A549 (cell line): ENCODE measurements around the gene WDR5B. TPM values are rescaled to one million over a fixed set of nuclear protein-coding genes. Genes with fewer than 3 reads are reported as not detected.

Experiments used
- ATAC-seq, 2 experiments: fragments of 200-7000 bp in 1 of 2; fragments of >200 bp in 1 of 2; cut with Nextera tagmentation in 1 of 2; cut with Tn5 transposase in 1 of 2; 3 replicates each; pipeline versions ENCODE4 v1.8.0 to v1.9.1; 2018 to 2020; ENCODE audit warnings: mild to moderate bottlenecking in 1 of 2, moderate library complexity in 1 of 2
- CTCF ChIA-PET: fragments of 300-600 bp; sonication (Branson Sonifier 250); formaldehyde crosslinking; extraction: SDS; loops from one replicate; lab custom pipeline; 2021; ENCODE audit warnings: antibody characterized with exemption, inconsistent platforms; lab: Yijun Ruan, JAX
- POLR2A ChIA-PET: fragments of 350-600 bp; formaldehyde crosslinking; extraction: SDS; loops from one replicate; lab custom pipeline; 2021; ENCODE audit warnings: antibody characterized with exemption, inconsistent platforms; lab: Yijun Ruan, JAX
- DNase-seq, 2 experiments: peaks; one replicate each; pipeline versions ENCODE4 v3.0.0 to v3.0.0-alpha.2; 2011 to 2016; ENCODE audit warnings: low read depth in 1 of 2, low spot score in 1 of 2
- FAIRE-seq: peaks from 2 replicates; lab custom pipeline; 2011; peaks lifted over from hg19 to GRCh38; lab: Jason Lieb, UNC
- H3K27ac ChIP-seq, 2 experiments: fragments of >200 bp; sonication (Bioruptor Twin); formaldehyde crosslinking; 3 replicates each; pipeline ENCODE4 v1.5.1; 2016 to 2017
- H3K4me1 ChIP-seq: fragments of >200 bp; sonication (Bioruptor Twin); formaldehyde crosslinking; 3 replicates; pipeline ENCODE4 v1.6.1; 2016
- H3K4me2 ChIP-seq: fragments of >200 bp; sonication (Bioruptor Twin); formaldehyde crosslinking; 3 replicates; pipeline ENCODE4 v1.6.1; 2016
- H3K4me3 ChIP-seq: fragments of >200 bp; sonication (Bioruptor Twin); formaldehyde crosslinking; 3 replicates; pipeline ENCODE4 v1.5.1; 2016
- H3K9me3 ChIP-seq: fragments of >200 bp; sonication (Bioruptor Twin); formaldehyde crosslinking; 3 replicates; pipeline ENCODE4 v1.6.1; 2016
- ATOH8 ChIP-seq: fragments of 250-450 bp; sonication (Bioruptor Pico); IDR thresholded peaks from 2 replicates; pipeline ENCODE4 v1.5.0; 2020; ENCODE audit warnings: low read depth, mild to moderate bottlenecking, moderate library complexity
- BHLHE40 ChIP-seq: IDR thresholded peaks from 2 replicates; pipeline ENCODE4 v1.6.1; 2012; ENCODE audit warnings: low read depth, low read length, inconsistent platforms
- CBX2 ChIP-seq: fragments of 200-600 bp; sonication (generic); IDR thresholded peaks from 2 replicates; pipeline ENCODE4 v1.6.1; 2016; ENCODE audit warnings: low read depth, mild to moderate bottlenecking, borderline replicate concordance
- CHD2 ChIP-seq: fragments of 150-350 bp; IDR thresholded peaks from 2 replicates; pipeline ENCODE4 v1.6.1; 2014; ENCODE audit warnings: low read length; ENCODE audit not compliant: partially characterized antibody
- CHD4 ChIP-seq: fragments of 200-600 bp; sonication (generic); IDR thresholded peaks from 2 replicates; pipeline ENCODE4 v1.6.1; 2016; ENCODE audit warnings: antibody characterized with exemption, mild to moderate bottlenecking, borderline replicate concordance
- EHMT2 ChIP-seq: fragments of 200-600 bp; sonication (generic); IDR thresholded peaks from 2 replicates; pipeline ENCODE4 v1.6.1; 2016; ENCODE audit warnings: antibody characterized with exemption, low read depth, mild to moderate bottlenecking, moderate library complexity
- EP300 ChIP-seq, 2 experiments: fragments of >200 bp; sonication (Bioruptor Twin); formaldehyde crosslinking; IDR thresholded peaks; 2 replicates in 1 of 2; 3 replicates in 1 of 2; pipeline ENCODE4 v1.6.1; 2016 to 2017
- ESRRA ChIP-seq: fragments of 150-350 bp; IDR thresholded peaks from 2 replicates; pipeline ENCODE4 v1.6.1; 2014; ENCODE audit warnings: mild to moderate bottlenecking, low read length, borderline replicate concordance
- FOSB ChIP-seq: fragments of 250-450 bp; sonication (Bioruptor Pico); IDR thresholded peaks from 2 replicates; pipeline ENCODE4 v1.5.0; 2020; ENCODE audit warnings: mild to moderate bottlenecking, moderate library complexity
- FOSL2 ChIP-seq, 2 experiments: fragments of 450-650 bp in 1 of 2; fragments of >200 bp in 1 of 2; sonication (Bioruptor Twin) in 1 of 2; formaldehyde crosslinking; IDR thresholded peaks; 2 replicates each; pipeline versions ENCODE4 v1.5.0 to v1.6.1; 2016 to 2020; ENCODE audit warnings: mild to moderate bottlenecking in 1 of 2, moderate library complexity in 1 of 2
- GATA3 ChIP-seq: IDR thresholded peaks from 2 replicates; pipeline ENCODE4 v1.6.1; 2012; ENCODE audit warnings: borderline replicate concordance
- HOXA7 ChIP-seq: fragments of 250-450 bp; sonication (Bioruptor Pico); IDR thresholded peaks from 2 replicates; pipeline ENCODE4 v1.5.0; 2020; ENCODE audit warnings: mild to moderate bottlenecking, moderate library complexity
- HOXB5 ChIP-seq: fragments of 250-450 bp; sonication (Bioruptor Pico); IDR thresholded peaks from 2 replicates; pipeline ENCODE4 v1.5.0; 2020; ENCODE audit warnings: mild to moderate bottlenecking, moderate library complexity
- KDM5A ChIP-seq: fragments of 200-600 bp; sonication (generic); IDR thresholded peaks from 2 replicates; pipeline ENCODE4 v1.6.1; 2016; ENCODE audit warnings: antibody characterized with exemption, mild to moderate bottlenecking
- MAZ ChIP-seq: fragments of 150-350 bp; IDR thresholded peaks from 2 replicates; pipeline ENCODE4 v1.6.1; 2014; ENCODE audit warnings: antibody characterized with exemption, low read depth, low read length, borderline replicate concordance
- NR3C1 ChIP-seq: fragments of >200 bp; sonication (Bioruptor Twin); formaldehyde crosslinking; IDR thresholded peaks from 3 replicates; pipeline ENCODE4 v1.6.1; 2017
- PHF8 ChIP-seq: fragments of 200-600 bp; sonication (generic); IDR thresholded peaks from 2 replicates; pipeline ENCODE4 v1.6.1; 2016; ENCODE audit warnings: low read depth, mild to moderate bottlenecking, antibody characterized with exemption, moderate library complexity, borderline replicate concordance
- POLR2A ChIP-seq: IDR thresholded peaks from 2 replicates; pipeline ENCODE4 v1.6.1; 2012; ENCODE audit warnings: mild to moderate bottlenecking, low read length
- REST ChIP-seq: fragments of 200-600 bp; sonication (generic); IDR thresholded peaks from 2 replicates; pipeline ENCODE4 v1.6.1; 2016; ENCODE audit warnings: antibody characterized with exemption, mild to moderate bottlenecking, moderate library complexity
- RNF2 ChIP-seq: fragments of 200-600 bp; sonication (generic); IDR thresholded peaks from 2 replicates; pipeline ENCODE4 v1.6.1; 2016; ENCODE audit warnings: low read depth, mild to moderate bottlenecking, antibody characterized with exemption, moderate library complexity, borderline replicate concordance
- SMC3 ChIP-seq: fragments of >200 bp; sonication (Bioruptor Twin); formaldehyde crosslinking; IDR thresholded peaks from 3 replicates; pipeline ENCODE4 v1.6.1; 2018; ENCODE audit warnings: inconsistent platforms
- SREBF2 ChIP-seq: fragments of 450-650 bp; IDR thresholded peaks from 2 replicates; pipeline ENCODE4 v1.6.1; 2014; ENCODE audit warnings: mild to moderate bottlenecking, moderate library complexity
- ZFP36 ChIP-seq: fragments of 450-650 bp; IDR thresholded peaks from 2 replicates; pipeline ENCODE4 v1.6.1; 2014; ENCODE audit warnings: borderline replicate concordance; ENCODE audit not compliant: partially characterized antibody
- whole genome bisulfite sequencing: methylation state at CpG from one replicate; pipeline ENCODE4 v1.1.6; 2017; ENCODE audit errors: missing lambda C conversion rate; 5-methylcytosine and 5-hydroxymethylcytosine counted together
- polyA plus RNA-seq, 4 experiments: library from polyadenylated mRNA; depleted of rRNA in 3 of 4; stranded (reverse); fragments of >200 nt; fragmentation: RNase III in 1 of 4; extraction: RNeasy Plus Mini Kit Qiagen cat#74134 plus additional on column Dnase treatment in 1 of 4; gene quantifications; 2 replicates in 3 of 4; 3 replicates in 1 of 4; pipeline ENCODE4 v1.2.3, GENCODE V29; 2011 to 2017

Gene WDR5B
- polyA plus RNA-seq, 2 of the 4 experiments (the other 2 are of a cell fraction): 5.9 to 10.2 TPM

- Histone ChIP-seq H3K9me3 (no peaks in the 10 kb centered on the region), H3K4me2 (no peak overlapping the region), H3K4me3 (no peak overlapping the region), H3K4me1 (peaks cover 7% of the 10 kb centered on the region; the same call in 1 of the 3 replicates), H3K27ac (no peak overlapping the region)
- POLR2A ChIA-PET: no interaction called here
- CTCF ChIA-PET: no interaction called here
- FAIRE-seq (no peak), ATAC-seq (no peak)
- TF ChIP-seq NR3C1: no peak
- no peak for TF ChIP-seq FOSL2 (IDR thresholded peaks at IDR 0.05)
- TF ChIP-seq FOSL2 (CRISPR knock-in tag; IDR thresholded peaks at IDR 0.05): no peak
- no peak for TF ChIP-seq ESRRA
- no peak for TF ChIP-seq GATA3
- no peak for TF ChIP-seq CHD2
- TF ChIP-seq EHMT2: no peak
- no peak for TF ChIP-seq KDM5A
- TF ChIP-seq POLR2A: no peak
- no peak for TF ChIP-seq SREBF2
- TF ChIP-seq RNF2: no peak
- TF ChIP-seq ZFP36: no peak
- TF ChIP-seq MAZ: no peak
- no peak for TF ChIP-seq EP300 (IDR thresholded peaks at IDR 0.05)
- TF ChIP-seq, all 56 proteins: peak for 0
- DNase-seq: no peak
Observed at GRCh38 chr3:122389197-122389596, 26.7 kb downstream of the WDR5B start.

GRCh38 chr3:122387709-122388108, 28.2 kb downstream of the WDR5B start:
- H3K9me3 ChIP-seq: no peaks in the 10 kb centered on the region
- WGBS: 63% methylated on average over 3 of the region's 3 CpGs
- H3K4me1 ChIP-seq: peaks cover 7% of the 10 kb centered on the region; the same call in 1 of the 3 replicates
- no peak overlapping the region for H3K27ac ChIP-seq
- DNase-seq (no peak), FAIRE-seq (no peak), ATAC-seq (no peak)
- no peak overlapping the region for H3K4me3 ChIP-seq
- no peak overlapping the region for H3K4me2 ChIP-seq
- ChIA-PET CTCF (no interaction called here), POLR2A (no interaction called here)
- TF ChIP-seq BHLHE40: no peak
- no peak for TF ChIP-seq ATOH8 (CRISPR knock-in tag)
- TF ChIP-seq FOSL2 (IDR thresholded peaks at IDR 0.05): no peak
- no peak for TF ChIP-seq FOSL2 (CRISPR knock-in tag; IDR thresholded peaks at IDR 0.05)
- TF ChIP-seq HOXA7 (CRISPR knock-in tag): no peak
- TF ChIP-seq REST: no peak
- TF ChIP-seq PHF8: no peak
- TF ChIP-seq FOSB (CRISPR knock-in tag): no peak
- no peak for TF ChIP-seq CHD4
- TF ChIP-seq EP300 (IDR thresholded peaks at IDR 0.05): no peak
- TF ChIP-seq GATA3: no peak
- no peak for TF ChIP-seq SMC3
- TF ChIP-seq HOXB5 (CRISPR knock-in tag): no peak
- TF ChIP-seq CBX2: no peak
